ENCODE measurements around the gene UNK. TPM values are rescaled to one million over a fixed set of nuclear protein-coding genes. Genes with fewer than 3 reads are reported as not detected.

UNK gene
- total and polyA plus RNA-seq, 2 donors (not counting 1 experiment from before 2014, with no cell fraction given) = 15.0 to 15.2 TPM

- H3K4me3 ChIP-seq (replicated peaks in 1 of 4; ENCODE audit: control extremely low read depth in 1 of 4, insufficient read depth in 1 of 4, low read depth in 3 of 4, low read length in 4 of 4) = no peak overlapping the region
- H2AFZ ChIP-seq (ENCODE audit: low read length) = no peak overlapping the region
- H3K27me3 ChIP-seq (ENCODE audit: control insufficient read depth, insufficient read depth, low read length) = no peaks in the 10 kb centered on the region
- H3K36me3 ChIP-seq (ENCODE audit: control insufficient read depth, insufficient read depth, low read length) = peaks cover 18% of the 10 kb centered on the region
- H4K20me1 ChIP-seq (ENCODE audit: control insufficient read depth, extremely low read depth, insufficient read depth, low read length) = no peaks in the 10 kb centered on the region
- H3K27ac ChIP-seq (ENCODE audit: insufficient read depth, low read length) = no peak overlapping the region
- H3K4me2 ChIP-seq (ENCODE audit: extremely low read depth, insufficient read depth, low read length) = no peak overlapping the region
- H3K9ac ChIP-seq (ENCODE audit: insufficient read depth, low read length) = no peak overlapping the region
- H3K4me1 ChIP-seq (ENCODE audit: control insufficient read depth, extremely low read depth, insufficient read depth, low read length) = peaks cover 5% of the 10 kb centered on the region
- DNase-seq (ENCODE audit: low read depth in 2 of 2) = no peak
- no peaks in the 10 kb centered on the region for H3K9me3 ChIP-seq (ENCODE audit: control insufficient read depth, insufficient read depth, low read depth, low read length)
- H3K79me2 ChIP-seq (ENCODE audit: control insufficient read depth, insufficient read depth, low read length) = no peaks in the 10 kb centered on the region
- TF ChIP-seq CTCF (conservative IDR thresholded peaks at IDR 0.05 in 1 of 2, IDR thresholded peaks at IDR 0.05 in 1 of 2; ENCODE audit: low read depth in 1 of 2, low read length in 2 of 2) = no peak
- no peak for TF ChIP-seq EZH2 (IDR thresholded peaks at IDR 0.05; ENCODE audit: low read length, missing control alignments)
These were observed 63.3 kb downstream of the UNK start for GRCh38 chr17:75847614-75848522.

GRCh38 chr17:75848523-75849278 is 64.1 kb downstream of the UNK start:
- Histone ChIP-seq H3K4me3 (replicated peaks in 1 of 4; ENCODE audit: control extremely low read depth in 1 of 4, insufficient read depth in 1 of 4, low read depth in 3 of 4, low read length in 4 of 4) (no peak overlapping the region), H3K36me3 (ENCODE audit: control insufficient read depth, insufficient read depth, low read length) (peaks cover 18% of the 10 kb centered on the region), H3K9ac (ENCODE audit: insufficient read depth, low read length) (no peak overlapping the region), H4K20me1 (ENCODE audit: control insufficient read depth, extremely low read depth, insufficient read depth, low read length) (no peaks in the 10 kb centered on the region), H2AFZ (ENCODE audit: low read length) (no peak overlapping the region), H3K27me3 (ENCODE audit: control insufficient read depth, insufficient read depth, low read length) (no peaks in the 10 kb centered on the region), H3K79me2 (ENCODE audit: control insufficient read depth, insufficient read depth, low read length) (no peaks in the 10 kb centered on the region), H3K4me2 (ENCODE audit: extremely low read depth, insufficient read depth, low read length) (no peak overlapping the region), H3K4me1 (ENCODE audit: control insufficient read depth, extremely low read depth, insufficient read depth, low read length) (peaks cover 9% of the 10 kb centered on the region), H3K9me3 (ENCODE audit: control insufficient read depth, insufficient read depth, low read depth, low read length) (no peaks in the 10 kb centered on the region), H3K27ac (ENCODE audit: insufficient read depth, low read length) (no peak overlapping the region)
- TF ChIP-seq EZH2 (IDR thresholded peaks at IDR 0.05; ENCODE audit: low read length, missing control alignments) (no peak), CTCF (conservative IDR thresholded peaks at IDR 0.05 in 1 of 2, IDR thresholded peaks at IDR 0.05 in 1 of 2; ENCODE audit: low read depth in 1 of 2, low read length in 2 of 2) (peak; percentile 53 to 76)
- peak in 1 of 2 donors; percentile 47 for DNase-seq (ENCODE audit: low read depth in 2 of 2)

- Histone ChIP-seq H3K4me2 (ENCODE audit: extremely low read depth, insufficient read depth, low read length) (no peak overlapping the region), H3K79me2 (ENCODE audit: control insufficient read depth, insufficient read depth, low read length) (peaks cover under 1% of the 10 kb centered on the region), H3K27me3 (ENCODE audit: control insufficient read depth, insufficient read depth, low read length) (no peaks in the 10 kb centered on the region), H3K4me3 (replicated peaks in 1 of 4; ENCODE audit: control extremely low read depth in 1 of 4, insufficient read depth in 1 of 4, low read depth in 3 of 4, low read length in 4 of 4) (no peak overlapping the region), H2AFZ (ENCODE audit: low read length) (no peak overlapping the region), H3K36me3 (ENCODE audit: control insufficient read depth, insufficient read depth, low read length) (peaks cover 18% of the 10 kb centered on the region), H4K20me1 (ENCODE audit: control insufficient read depth, extremely low read depth, insufficient read depth, low read length) (no peaks in the 10 kb centered on the region), H3K9ac (ENCODE audit: insufficient read depth, low read length) (no peak overlapping the region), H3K27ac (ENCODE audit: insufficient read depth, low read length) (no peak overlapping the region), H3K4me1 (ENCODE audit: control insufficient read depth, extremely low read depth, insufficient read depth, low read length) (peaks cover 12% of the 10 kb centered on the region), H3K9me3 (ENCODE audit: control insufficient read depth, insufficient read depth, low read depth, low read length) (no peaks in the 10 kb centered on the region)
- no peak for DNase-seq (ENCODE audit: low read depth in 2 of 2)
- TF ChIP-seq CTCF (conservative IDR thresholded peaks at IDR 0.05 in 1 of 2, IDR thresholded peaks at IDR 0.05 in 1 of 2; ENCODE audit: low read depth in 1 of 2, low read length in 2 of 2) = no peak
- TF ChIP-seq EZH2 (IDR thresholded peaks at IDR 0.05; ENCODE audit: low read length, missing control alignments) = no peak
These were observed 64.7 kb downstream of the UNK start for GRCh38 chr17:75849279-75849646.
